ENCODE data around the gene NT5C3B.
A peak's percentile ranks its signal among the peaks of the same experiment; 100 is the strongest.

Gene NT5C3B

DNA sequence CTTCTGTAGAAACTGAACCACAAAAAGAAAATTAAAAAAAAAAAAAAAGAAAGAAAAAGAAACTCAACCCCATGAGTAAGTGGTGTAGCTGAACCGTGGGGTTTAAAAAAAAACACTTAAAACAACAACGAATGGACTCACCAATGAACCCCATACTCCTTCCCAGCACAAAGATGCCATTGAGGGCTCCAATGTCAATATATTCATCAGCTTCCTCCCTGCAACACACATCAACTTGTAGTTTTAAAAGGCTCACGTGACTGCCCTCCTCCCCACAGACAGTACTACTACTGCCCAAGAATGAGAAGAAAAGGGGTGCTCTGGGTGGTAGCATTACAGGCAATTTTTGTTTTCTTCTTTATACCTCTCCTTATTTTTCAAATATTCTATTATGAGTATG lies 32.5 kb upstream of the NT5C3B start:
- H3K4me2 ChIP-seq (ENCODE audit: low read length): no peak overlapping the region
- H3K79me2 ChIP-seq: peaks cover 10% of the 10 kb centered on the region
- no peaks in the 10 kb centered on the region for H3K4me1 ChIP-seq
- no peaks in the 10 kb centered on the region for H3K27me3 ChIP-seq (ENCODE audit: control insufficient read depth, insufficient read depth, low read length)
- H3K36me3 ChIP-seq (ENCODE audit: control insufficient read depth, insufficient read depth, low read length): no peaks in the 10 kb centered on the region
- TF ChIP-seq, protein P1, sequence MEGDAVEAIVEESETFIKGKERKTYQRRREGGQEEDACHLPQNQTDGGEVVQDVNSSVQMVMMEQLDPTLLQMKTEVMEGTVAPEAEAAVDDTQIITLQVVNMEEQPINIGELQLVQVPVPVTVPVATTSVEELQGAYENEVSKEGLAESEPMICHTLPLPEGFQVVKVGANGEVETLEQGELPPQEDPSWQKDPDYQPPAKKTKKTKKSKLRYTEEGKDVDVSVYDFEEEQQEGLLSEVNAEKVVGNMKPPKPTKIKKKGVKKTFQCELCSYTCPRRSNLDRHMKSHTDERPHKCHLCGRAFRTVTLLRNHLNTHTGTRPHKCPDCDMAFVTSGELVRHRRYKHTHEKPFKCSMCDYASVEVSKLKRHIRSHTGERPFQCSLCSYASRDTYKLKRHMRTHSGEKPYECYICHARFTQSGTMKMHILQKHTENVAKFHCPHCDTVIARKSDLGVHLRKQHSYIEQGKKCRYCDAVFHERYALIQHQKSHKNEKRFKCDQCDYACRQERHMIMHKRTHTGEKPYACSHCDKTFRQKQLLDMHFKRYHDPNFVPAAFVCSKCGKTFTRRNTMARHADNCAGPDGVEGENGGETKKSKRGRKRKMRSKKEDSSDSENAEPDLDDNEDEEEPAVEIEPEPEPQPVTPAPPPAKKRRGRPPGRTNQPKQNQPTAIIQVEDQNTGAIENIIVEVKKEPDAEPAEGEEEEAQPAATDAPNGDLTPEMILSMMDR (IDR thresholded peaks at IDR 0.05): no peak
- no peak overlapping the region for H2AFZ ChIP-seq
- H3K4me3 ChIP-seq (ENCODE audit: low read depth, low read length): no peak overlapping the region
- no peaks in the 10 kb centered on the region for H3K9me3 ChIP-seq (ENCODE audit: control insufficient read depth, low read length)
- no peak overlapping the region for H3K27ac ChIP-seq
- H3K9ac ChIP-seq: no peak overlapping the region

DNA sequence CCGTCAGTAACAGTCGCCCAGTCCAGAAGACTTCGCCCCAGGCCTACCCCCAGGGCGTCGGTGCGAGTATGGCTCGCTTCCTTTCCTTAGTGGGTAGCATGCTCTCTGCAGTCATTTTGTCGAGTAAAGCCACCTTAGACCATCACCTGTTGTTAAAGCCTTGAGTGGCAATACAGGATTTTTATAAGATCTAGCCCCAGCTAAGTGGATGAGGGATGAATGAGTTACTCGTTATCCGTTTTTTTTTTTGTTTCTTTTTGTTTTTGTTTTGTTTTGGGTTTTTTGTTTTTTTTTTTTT lies 29.5 kb upstream of the NT5C3B start:
- Histone ChIP-seq H3K36me3 (ENCODE audit: control insufficient read depth, insufficient read depth, low read length) (no peaks in the 10 kb centered on the region), H3K4me3 (ENCODE audit: low read depth, low read length) (peak overlapping the region; percentile 87), H3K27me3 (ENCODE audit: control insufficient read depth, insufficient read depth, low read length) (no peaks in the 10 kb centered on the region), H3K27ac (peak overlapping the region; percentile 21), H3K4me2 (ENCODE audit: low read length) (peak overlapping the region; percentile 76), H3K79me2 (peaks cover 37% of the 10 kb centered on the region), H3K9ac (no peak overlapping the region), H2AFZ (peak overlapping the region; percentile 74), H3K9me3 (ENCODE audit: control insufficient read depth, low read length) (no peaks in the 10 kb centered on the region), H3K4me1 (no peaks in the 10 kb centered on the region)
- TF ChIP-seq, protein P1 (IDR thresholded peaks at IDR 0.05): no peak

DNA sequence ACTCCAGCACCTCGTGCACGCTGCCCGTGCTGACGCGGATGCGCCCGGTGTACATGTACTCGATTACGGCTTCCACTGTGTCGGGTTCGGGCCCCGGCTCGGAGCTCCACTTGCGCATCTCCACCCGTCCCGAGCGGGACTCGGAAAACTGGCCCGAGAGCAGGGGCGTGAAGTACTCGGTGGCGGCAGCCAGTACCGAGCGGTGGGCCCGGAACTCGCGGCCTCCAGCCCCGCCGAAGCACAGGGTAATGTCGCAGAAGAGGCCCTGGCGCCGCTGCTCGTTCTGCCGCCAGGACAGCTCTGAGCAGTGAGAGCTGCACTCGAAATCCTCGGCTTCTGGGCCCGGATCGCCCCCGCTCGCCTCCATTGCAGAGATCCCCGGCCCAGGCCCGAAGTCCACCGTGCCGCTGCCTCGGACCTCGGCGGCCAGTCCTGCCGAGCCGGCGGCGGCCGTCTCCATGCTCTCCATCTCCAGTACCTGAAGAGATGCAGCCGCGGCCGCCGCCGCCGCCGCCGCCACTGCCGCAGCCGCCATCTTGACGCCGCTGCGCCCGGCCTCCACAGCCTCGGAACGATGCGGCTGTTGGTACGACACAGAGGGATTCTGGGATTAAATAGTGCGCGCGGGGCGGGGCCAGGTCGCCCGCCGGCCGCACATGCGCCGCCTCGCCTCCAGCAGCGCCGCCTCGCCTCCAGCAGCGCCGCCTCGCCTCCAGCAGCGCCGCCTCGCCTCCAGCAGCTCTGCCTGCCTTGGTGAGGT lies 29.0 kb upstream of the NT5C3B start, which contains the start of gene KLHL11:
Gene KLHL11, minus strand, starts transcription at position 588 of the 760 bp plus-strand sequence. Its CDS starts 53 bp downstream, at position 535.
- Histone ChIP-seq H3K79me2 (peaks cover 39% of the 10 kb centered on the region), H2AFZ (peak within 1 kb of the TSS; percentile 74), H3K4me3 (ENCODE audit: low read depth, low read length) (peak within 1 kb of the TSS; percentile 87), H3K4me2 (ENCODE audit: low read length) (peak within 1 kb of the TSS; percentile 76), H3K4me1 (no peaks in the 10 kb centered on the region), H3K9ac (peak within 1 kb of the TSS; percentile 16), H3K27me3 (ENCODE audit: control insufficient read depth, insufficient read depth, low read length) (no peaks in the 10 kb centered on the region), H3K36me3 (ENCODE audit: control insufficient read depth, insufficient read depth, low read length) (no peaks in the 10 kb centered on the region), H3K9me3 (ENCODE audit: control insufficient read depth, low read length) (no peaks in the 10 kb centered on the region), H3K27ac (peak within 1 kb of the TSS; percentile 66)
- TF ChIP-seq, protein P1 (IDR thresholded peaks at IDR 0.05): no peak

DNA sequence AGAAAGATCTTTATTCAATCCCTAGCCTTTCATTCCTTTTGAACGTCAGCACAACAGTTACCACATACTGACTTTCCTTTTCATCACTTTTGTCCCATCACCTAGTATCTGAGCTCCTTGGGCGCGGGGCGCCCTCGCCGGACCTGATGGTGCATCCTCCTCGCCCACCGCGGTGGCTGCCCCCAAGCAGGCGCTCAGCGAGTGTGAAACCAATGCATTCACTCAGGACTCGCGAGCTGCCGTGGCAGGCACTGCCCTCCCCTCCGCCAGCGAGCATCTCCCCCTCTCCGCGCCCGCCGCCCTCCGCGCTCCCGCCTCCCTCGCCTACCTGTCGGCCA lies 28.4 kb upstream of the NT5C3B start:
- Histone ChIP-seq H3K4me3 (ENCODE audit: low read depth, low read length) (peak overlapping the region; percentile 87), H3K9me3 (ENCODE audit: control insufficient read depth, low read length) (no peaks in the 10 kb centered on the region), H3K27ac (peak overlapping the region; percentile 66), H3K4me2 (ENCODE audit: low read length) (peak overlapping the region; percentile 69), H3K79me2 (peaks cover 39% of the 10 kb centered on the region), H3K36me3 (ENCODE audit: control insufficient read depth, insufficient read depth, low read length) (no peaks in the 10 kb centered on the region), H3K4me1 (no peaks in the 10 kb centered on the region), H3K27me3 (ENCODE audit: control insufficient read depth, insufficient read depth, low read length) (no peaks in the 10 kb centered on the region), H3K9ac (peak overlapping the region; percentile 16), H2AFZ (peak overlapping the region; percentile 74)
- TF ChIP-seq, protein P1 (IDR thresholded peaks at IDR 0.05): no peak

All from parathyroid adenoma (tissue), 2 donors.